Psoas muscle (tissue), 8 donors: ENCODE results near the gene DBH. TPM values are rescaled to one million over a fixed set of nuclear protein-coding genes. Genes with fewer than 3 reads are reported as not detected.

Experiments
- ATAC-seq, 4 donors: fragments of 200-7000 bp; cut with Tn5 transposase; one replicate each; pipeline ENCODE4 v1.9.1; 2020; ENCODE audit warnings: moderate library complexity in 3 of 4, mild to moderate bottlenecking in 2 of 4
- DNase-seq, 2 donors: peaks; one replicate each; pipeline ENCODE4 v3.0.0-alpha.2; 2020
- H3K27ac ChIP-seq: fragments of 200-600 bp; one replicate; pipeline ENCODE4 v1.8.0; 2022
- H3K27me3 ChIP-seq, 3 donors: fragments of 200-600 bp in 1 of 3; one replicate each; pipeline versions ENCODE4 v1.6.1 to v1.8.0; 2013 to 2022; ENCODE audit warnings: low read length in 2 of 3, mild to moderate bottlenecking in 2 of 3, moderate library complexity in 1 of 3; ENCODE audit not compliant: insufficient read depth in 3 of 3
- H3K36me3 ChIP-seq, 2 donors: fragments of 200-600 bp in 1 of 2; one replicate each; pipeline versions ENCODE4 v1.6.1 to v1.8.0; 2013 to 2022; ENCODE audit warnings: low read depth in 1 of 2, mild to moderate bottlenecking in 1 of 2, moderate library complexity in 1 of 2; ENCODE audit not compliant: insufficient read depth in 1 of 2
- H3K4me1 ChIP-seq: fragments of 200-600 bp; one replicate; pipeline ENCODE4 v1.8.0; 2022
- H3K4me3 ChIP-seq: fragments of 200-600 bp; one replicate; pipeline ENCODE4 v1.8.0; 2022; ENCODE audit warnings: mild to moderate bottlenecking
- H3K9me3 ChIP-seq: fragments of 200-600 bp; one replicate; pipeline ENCODE4 v1.8.0; 2022
- WGBS, 3 donors: extraction: QIAGEN DNeasy Blood & Tissue Kit; methylation state at CpG; one replicate each; pipeline versions ENCODE4 v1.1.6 to v1.1.7; 2013; 5-methylcytosine and 5-hydroxymethylcytosine counted together
- intact Hi-C, 2 donors: fragments of 100-400 bp; cut with DNase I; formaldehyde crosslinking; loops; one replicate each; pipeline versions ENCODE4 v1.11.0 to v1.14.2; 2022
- polyA plus RNA-seq, 3 donors: library from polyadenylated mRNA; stranded (reverse); fragments of 200-250 nt; gene quantifications; one replicate each; pipeline ENCODE4 v1.2.3, GENCODE V29; 2013
- total RNA-seq, 4 donors: library from RNA; stranded (reverse); fragmentation: NEBNext Ultra II Directional in 2 of 4; extraction: Animal tissue kit (Norgen Biotek cat#: 25700) in 2 of 4; gene quantifications; one replicate each; pipeline versions ENCODE4 v1.2.1 to v1.2.4, GENCODE V29; 2021 to 2023
- TF ChIP-seq, protein P1 (sequence below): fragments of 200-600 bp; IDR thresholded peaks from one replicate; pipeline ENCODE4 v1.8.0; 2022; ENCODE audit warnings: antibody characterized with exemption
- donor health status: healthy with polysubstance abuse.
- donor health status: DM: no; HTN: no; CAD: no; lungs with moderate emphysema.
- donor health status: Bipolar disorder and iron deficiency.
- donor health status: healthy.
- donor health status: DM: yes; HTN: yes; CAD: no.
- donor health status: DM: no; HTN: no; CAD: no.
- donor health status: DM: no; HTN: no; CAD: no.
- donor health status: DM: yes; HTN: yes; CAD: no.

Gene DBH
- total and polyA plus RNA-seq, 7 donors: 0.01 to 0.30 (median 0.05) TPM; not detected in 3

DNA sequence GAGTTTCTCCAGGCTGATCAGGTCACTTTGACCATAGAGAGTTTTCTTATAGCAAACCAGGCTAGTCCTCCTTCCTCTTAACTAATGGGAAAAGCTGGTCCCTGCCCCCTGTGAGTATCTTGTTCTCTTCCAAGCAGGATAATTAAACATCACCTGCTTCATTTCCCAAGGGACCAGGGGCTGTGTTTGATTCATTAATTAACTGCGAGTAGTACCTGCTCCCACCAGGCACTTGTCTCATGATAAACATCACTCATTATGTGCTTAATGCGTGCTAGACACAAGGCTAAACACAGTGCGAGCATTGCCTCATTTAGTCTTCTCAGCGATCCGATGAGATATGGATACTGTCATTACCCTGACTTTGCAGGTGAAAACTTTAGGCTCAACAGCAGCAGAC is 25.3 kb upstream of the DBH start:
- Histone ChIP-seq H3K27ac (no peak overlapping the region), H3K27me3 (peaks cover 0 to 95% (median 21%) of the 10 kb centered on the region in 3 donors), H3K4me1 (no peaks in the 10 kb centered on the region), H3K9me3 (no peaks in the 10 kb centered on the region), H3K36me3 (no peaks in the 10 kb centered on the region), H3K4me3 (no peak overlapping the region)
- no peak for DNase-seq
- 81 to 90% (median 87%) methylated on average over 5 of the region's 5 CpGs for WGBS, 3 donors
- no peak for ATAC-seq
- TF ChIP-seq, protein P1, sequence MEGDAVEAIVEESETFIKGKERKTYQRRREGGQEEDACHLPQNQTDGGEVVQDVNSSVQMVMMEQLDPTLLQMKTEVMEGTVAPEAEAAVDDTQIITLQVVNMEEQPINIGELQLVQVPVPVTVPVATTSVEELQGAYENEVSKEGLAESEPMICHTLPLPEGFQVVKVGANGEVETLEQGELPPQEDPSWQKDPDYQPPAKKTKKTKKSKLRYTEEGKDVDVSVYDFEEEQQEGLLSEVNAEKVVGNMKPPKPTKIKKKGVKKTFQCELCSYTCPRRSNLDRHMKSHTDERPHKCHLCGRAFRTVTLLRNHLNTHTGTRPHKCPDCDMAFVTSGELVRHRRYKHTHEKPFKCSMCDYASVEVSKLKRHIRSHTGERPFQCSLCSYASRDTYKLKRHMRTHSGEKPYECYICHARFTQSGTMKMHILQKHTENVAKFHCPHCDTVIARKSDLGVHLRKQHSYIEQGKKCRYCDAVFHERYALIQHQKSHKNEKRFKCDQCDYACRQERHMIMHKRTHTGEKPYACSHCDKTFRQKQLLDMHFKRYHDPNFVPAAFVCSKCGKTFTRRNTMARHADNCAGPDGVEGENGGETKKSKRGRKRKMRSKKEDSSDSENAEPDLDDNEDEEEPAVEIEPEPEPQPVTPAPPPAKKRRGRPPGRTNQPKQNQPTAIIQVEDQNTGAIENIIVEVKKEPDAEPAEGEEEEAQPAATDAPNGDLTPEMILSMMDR: no peak
- intact Hi-C loops: no loop called here

DNA sequence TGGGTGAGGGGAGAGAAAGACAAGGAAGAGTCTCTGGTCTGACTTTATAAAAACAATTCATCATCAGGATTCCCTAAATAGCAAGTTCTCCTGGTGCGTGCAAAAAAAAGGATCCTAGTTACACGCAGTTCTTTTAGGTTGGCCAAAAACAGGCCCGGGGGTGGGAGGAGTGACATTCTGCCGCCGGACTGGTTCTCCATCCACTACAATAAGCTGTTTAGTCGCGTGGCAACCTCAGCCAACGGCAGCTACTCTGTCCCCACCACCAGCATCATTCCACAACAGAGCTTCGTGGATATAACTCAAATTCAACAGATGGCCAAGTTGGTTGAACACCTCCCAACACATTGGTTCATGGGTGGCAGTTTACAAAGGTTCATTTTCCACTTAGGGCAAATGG is 24.1 kb upstream of the DBH start:
- no peaks in the 10 kb centered on the region for H3K9me3 ChIP-seq
- H3K4me1 ChIP-seq: no peaks in the 10 kb centered on the region
- TF ChIP-seq, protein P1: no peak
- intact Hi-C loops: no loop called here
- no peaks in the 10 kb centered on the region for H3K36me3 ChIP-seq
- H3K27me3 ChIP-seq: peaks cover 0 to 95% (median 25%) of the 10 kb centered on the region in 3 donors
- H3K4me3 ChIP-seq: no peak overlapping the region
- peak in 1 of 2 donors; percentile 9 for DNase-seq
- ATAC-seq: no peak
- WGBS, 3 donors: 71 to 76% (median 73%) methylated on average over 9 of the region's 9 CpGs
- no peak overlapping the region for H3K27ac ChIP-seq

DNA sequence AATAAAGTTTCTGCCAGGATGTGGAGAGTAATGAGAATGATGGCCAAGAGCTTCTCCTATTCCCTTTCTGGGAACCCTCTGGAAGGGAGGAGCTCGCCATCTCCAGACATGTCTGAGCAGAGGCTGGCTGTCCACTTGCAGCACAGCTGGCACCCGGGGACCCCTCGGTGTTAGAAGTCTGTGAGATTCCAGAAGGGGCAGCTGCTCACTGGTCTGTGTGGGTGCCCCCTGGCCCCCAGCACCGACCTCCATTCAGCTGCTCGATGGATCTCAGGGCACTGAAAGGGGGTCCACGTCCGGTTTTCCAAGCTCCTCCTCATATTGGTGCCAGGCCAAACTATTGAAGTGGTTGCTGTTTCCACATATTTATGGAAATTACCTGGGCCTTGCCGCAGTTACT is 23.3 kb upstream of the DBH start:
- no peaks in the 10 kb centered on the region for H3K36me3 ChIP-seq
- H3K27me3 ChIP-seq: peaks cover 0 to 93% (median 19%) of the 10 kb centered on the region in 3 donors
- intact Hi-C loops: no loop called here
- no peak overlapping the region for H3K27ac ChIP-seq
- DNase-seq (peak in 1 of 2 donors; percentile 19), ATAC-seq (no peak)
- no peaks in the 10 kb centered on the region for H3K4me1 ChIP-seq
- H3K9me3 ChIP-seq: no peaks in the 10 kb centered on the region
- TF ChIP-seq, protein P1: no peak
- no peak overlapping the region for H3K4me3 ChIP-seq
- 53 to 63% (median 55%) methylated on average over 8 of the region's 8 CpGs for WGBS, 3 donors

DNA sequence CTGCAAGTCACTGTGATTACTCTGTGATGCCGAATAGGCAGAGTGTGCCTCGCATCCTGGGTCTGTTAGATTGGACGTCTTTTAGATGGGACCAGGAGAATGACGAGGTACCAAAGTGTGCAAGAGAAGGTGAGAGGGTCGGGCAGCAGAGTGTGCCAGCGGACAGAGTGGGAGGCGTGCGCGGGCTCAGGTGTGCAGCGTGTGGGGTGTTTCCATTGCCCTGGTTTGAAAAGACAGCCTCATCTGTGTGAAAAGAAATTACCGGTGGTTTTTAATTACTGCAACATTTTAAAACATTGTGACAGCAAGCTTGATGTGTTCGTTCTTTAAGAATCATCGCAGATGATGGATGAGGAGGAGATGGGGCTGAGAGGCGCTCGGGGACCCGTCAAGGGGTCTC is 22.7 kb upstream of the DBH start:
- H3K4me3 ChIP-seq: no peak overlapping the region
- H3K9me3 ChIP-seq: no peaks in the 10 kb centered on the region
- H3K27ac ChIP-seq: no peak overlapping the region
- TF ChIP-seq, protein P1: no peak
- intact Hi-C loops: no loop called here
- WGBS, 3 donors: 82 to 87% (median 85%) methylated on average over 16 of the region's 16 CpGs
- no peaks in the 10 kb centered on the region for H3K36me3 ChIP-seq
- peaks cover 0 to 93% (median 15%) of the 10 kb centered on the region in 3 donors for H3K27me3 ChIP-seq
- ATAC-seq: no peak
- H3K4me1 ChIP-seq: no peaks in the 10 kb centered on the region
- no peak for DNase-seq

DNA sequence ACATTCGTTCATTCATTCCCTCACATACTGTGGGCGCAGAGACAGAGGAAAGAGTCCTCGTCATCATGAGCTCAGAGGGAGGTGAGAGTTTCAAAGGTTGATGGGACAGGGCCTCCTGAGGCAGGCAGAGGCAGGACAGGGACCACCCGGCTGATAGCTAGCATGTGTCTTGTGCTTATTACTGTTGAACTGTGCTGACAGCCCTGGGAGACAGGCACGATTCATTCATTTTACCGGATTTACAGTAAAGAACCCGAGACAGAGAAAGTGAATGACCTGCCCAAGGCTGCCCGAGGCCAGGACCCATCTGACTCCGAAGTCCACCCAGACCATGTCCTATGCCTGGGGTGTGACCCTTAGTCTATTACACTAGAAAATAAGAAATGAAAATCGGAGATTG is 22.1 kb upstream of the DBH start:
- no peaks in the 10 kb centered on the region for H3K9me3 ChIP-seq
- H3K27me3 ChIP-seq: peaks cover 0 to 88% (median 12%) of the 10 kb centered on the region in 3 donors
- H3K27ac ChIP-seq: no peak overlapping the region
- TF ChIP-seq, protein P1: no peak
- no peaks in the 10 kb centered on the region for H3K36me3 ChIP-seq
- DNase-seq: no peak
- no peaks in the 10 kb centered on the region for H3K4me1 ChIP-seq
- no peak for ATAC-seq
- WGBS, 3 donors: 69 to 74% (median 72%) methylated on average over 10 of the region's 10 CpGs
- H3K4me3 ChIP-seq: no peak overlapping the region
- intact Hi-C loops: no loop called here
